ENCODE measurements around the gene C3orf18. TPM values are rescaled to one million over a fixed set of nuclear protein-coding genes. Genes with fewer than 3 reads are reported as not detected.

The C3orf18 gene
- total RNA-seq, 1 experiment from 2014 or later, result 7.1 TPM

DNA sequence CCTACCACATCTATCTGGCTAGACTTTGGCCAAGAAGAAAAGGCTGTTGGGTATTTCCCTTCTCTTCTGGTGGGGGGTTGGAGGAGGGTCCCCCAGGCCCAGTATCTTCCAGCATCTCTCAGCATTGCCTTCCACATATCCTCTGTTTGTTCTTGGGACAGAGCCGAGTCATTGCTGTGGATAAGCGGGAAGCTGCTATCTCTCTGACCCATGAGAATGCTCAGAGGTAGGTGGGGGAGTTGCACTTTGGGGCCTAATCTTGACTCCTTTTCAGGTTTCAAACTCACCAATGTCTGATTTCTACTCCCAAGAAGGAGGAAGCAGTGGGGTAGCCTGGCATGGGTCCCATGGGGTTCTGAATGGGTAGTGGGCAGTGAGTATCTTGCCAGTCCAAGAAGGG, 9.8 kb upstream of the C3orf18 start:
- H3K14ac ChIP-seq (ENCODE audit: insufficient read depth, low read length), result no peak overlapping the region
- H3K56ac ChIP-seq (ENCODE audit: insufficient read length, low read depth, low read length), result no peak overlapping the region
- H3K4me3 Mint-ChIP-seq, result no peak overlapping the region
- no peak overlapping the region for H2BK15ac ChIP-seq (ENCODE audit: low read depth, low read length)
- H2BK20ac ChIP-seq (ENCODE audit: low read depth, low read length, poor library complexity, severe bottlenecking), result no peak overlapping the region
- no peak overlapping the region for H2BK12ac ChIP-seq (ENCODE audit: insufficient read length, low read depth, low read length)
- no peak overlapping the region for H3T11ph ChIP-seq (ENCODE audit: low read length)
- H3K9me3 ChIP-seq (ENCODE audit: control insufficient read depth, low read depth, low read length), result no peaks in the 10 kb centered on the region
- no peak overlapping the region for H4K8ac ChIP-seq (replicated peaks; ENCODE audit: insufficient read length, low read depth, low read length)
- DNase-seq, result no peak
- H3K27me3 Mint-ChIP-seq (ENCODE audit: low read depth), result no peaks in the 10 kb centered on the region
- H3K36me3 Mint-ChIP-seq (ENCODE audit: insufficient read depth in 1 of 3, low read depth in 3 of 3), result peaks cover 0 to 4% (median 2%) of the 10 kb centered on the region in 3 experiments; a peak in 4 of 7 replicates
- H4K20me1 ChIP-seq (ENCODE audit: control insufficient read depth, insufficient read depth, insufficient read length), result no peaks in the 10 kb centered on the region
- no peak overlapping the region for H4K91ac ChIP-seq (ENCODE audit: insufficient read length, low read depth, low read length)
- no peak overlapping the region for H2AK5ac ChIP-seq (ENCODE audit: insufficient read length, low read length)
- no peak overlapping the region for H3K18ac ChIP-seq (ENCODE audit: insufficient read length, low read depth, low read length)
- no peak overlapping the region for H3K27ac ChIP-seq (ENCODE audit: insufficient read length, low read depth, low read length)
- H4K5ac ChIP-seq (ENCODE audit: insufficient read length, low read depth, low read length), result no peak overlapping the region
- H2AFZ ChIP-seq (ENCODE audit: low read length), result no peak overlapping the region
- H3K9ac ChIP-seq (ENCODE audit: extremely low read depth, insufficient read length, low read length), result no peak overlapping the region
- no peak overlapping the region for H3K4ac ChIP-seq (ENCODE audit: low read depth, low read length)
- no peaks in the 10 kb centered on the region for H3K79me2 ChIP-seq (ENCODE audit: insufficient read depth, low read length)
- no peak overlapping the region for H2BK5ac ChIP-seq (ENCODE audit: insufficient read length, low read length)
- no peaks in the 10 kb centered on the region for H3K27me3 ChIP-seq (ENCODE audit: insufficient read depth, low read length)
- no peak overlapping the region for H3K27ac Mint-ChIP-seq
- no peak overlapping the region for H3K4me2 ChIP-seq (ENCODE audit: insufficient read depth, insufficient read length, low read length)
- no peaks in the 10 kb centered on the region for H3K4me1 ChIP-seq (ENCODE audit: insufficient read depth, low read length)
- H3K23ac ChIP-seq (ENCODE audit: insufficient read length, low read depth, low read length), result no peak overlapping the region
- no peaks in the 10 kb centered on the region for H3K9me3 Mint-ChIP-seq
- TF ChIP-seq CTCF (conservative IDR thresholded peaks at IDR 0.05), result no peak
- H2BK120ac ChIP-seq (ENCODE audit: low read depth, low read length, poor library complexity, severe bottlenecking), result no peak overlapping the region
- H3K4me1 Mint-ChIP-seq, result no peaks in the 10 kb centered on the region
- H3K79me1 ChIP-seq (ENCODE audit: insufficient read depth, low read depth, low read length, poor library complexity, severe bottlenecking), result no peaks in the 10 kb centered on the region
- no CpG with 5 or more reads among the region's 2 CpGs for WGBS (ENCODE audit: extremely low coverage, insufficient read length, low lambda C conversion rate)
- no peaks in the 10 kb centered on the region for H3K23me2 ChIP-seq (ENCODE audit: insufficient read length, low read depth, low read length, poor library complexity, severe bottlenecking)

Measured in H9 (cell line).